Glomerular endothelial cell (primary cell): Measurements from ENCODE around the gene COL4A2. TPM values are rescaled to one million over a fixed set of nuclear protein-coding genes. Genes with fewer than 3 reads are reported as not detected.
"Not testable (repeated sequence)": the region's sequence is repeated elsewhere in the genome, so short reads cannot be mapped to it uniquely, and the experiment has no call there.

Experiments used
- DNase-seq: peaks from one replicate; pipeline ENCODE4 v3.0.0-alpha.2; 2011; ENCODE audit warnings: low read depth, low spot score; ENCODE audit errors: extremely low read depth
- total RNA-seq: library from RNA; depleted of rRNA; stranded (reverse); fragments of >200 nt; gene quantifications from 2 replicates; pipeline ENCODE4 v1.2.3, GENCODE V29; 2015

COL4A2 gene
- total RNA-seq, 1 donor from 2014 or later, result 3,750 TPM

GRCh38 chr13:110374431-110375370 is 67.6 kb downstream of the COL4A2 start:
- no peak for DNase-seq

GRCh38 chr13:110376120-110376519 is 69.0 kb downstream of the COL4A2 start:
- no peak for DNase-seq

GRCh38 chr13:110377178-110377825 is 70.2 kb downstream of the COL4A2 start:
- DNase-seq, result no peak

GRCh38 chr13:110377826-110378201 is 70.7 kb downstream of the COL4A2 start:
- no peak for DNase-seq

- no peak for DNase-seq
Measured at GRCh38 chr13:110379358-110379757, 72.3 kb downstream of the COL4A2 start.

GRCh38 chr13:110379905-110380341 is 72.8 kb downstream of the COL4A2 start:
- no peak for DNase-seq

GRCh38 chr13:110380359-110381028 is 73.4 kb downstream of the COL4A2 start:
- no peak for DNase-seq

- DNase-seq, result no peak
Measured at GRCh38 chr13:110381029-110381360, 73.9 kb downstream of the COL4A2 start.

GRCh38 chr13:110382229-110382628 is 75.1 kb downstream of the COL4A2 start:
- peak; percentile 91 for DNase-seq

GRCh38 chr13:110382830-110383229 is 75.7 kb downstream of the COL4A2 start:
- DNase-seq, result no peak

- no peak for DNase-seq
Measured at GRCh38 chr13:110387451-110388107, 80.5 kb downstream of the COL4A2 start.

GRCh38 chr13:110388108-110388943 is 81.2 kb downstream of the COL4A2 start:
- no peak for DNase-seq

- DNase-seq, result no peak
Measured at GRCh38 chr13:110390567-110390966, 83.5 kb downstream of the COL4A2 start.

- no peak for DNase-seq
Measured at GRCh38 chr13:110391273-110391672, 84.2 kb downstream of the COL4A2 start.

GRCh38 chr13:110392510-110393240 is 85.6 kb downstream of the COL4A2 start:
- no peak for DNase-seq

GRCh38 chr13:110393761-110394160 is 86.7 kb downstream of the COL4A2 start:
- no peak for DNase-seq

GRCh38 chr13:110394371-110394841 is 87.3 kb downstream of the COL4A2 start:
- DNase-seq, result no peak

GRCh38 chr13:110395616-110396015 is 88.5 kb downstream of the COL4A2 start:
- DNase-seq, result not testable (repeated sequence)

GRCh38 chr13:110396476-110396875 is 89.4 kb downstream of the COL4A2 start:
- DNase-seq, result no peak
